Ascending aorta (tissue), 2 donors: Measurements from ENCODE around the gene KCNJ5. TPM values are rescaled to one million over a fixed set of nuclear protein-coding genes. Genes with fewer than 3 reads are reported as not detected.

Experiments used
- DNase-seq, 2 donors: peaks; one replicate each; pipeline ENCODE4 v3.0.0-alpha.2; 2019; ENCODE audit warnings: low spot score in 2 of 2
- H3K27ac ChIP-seq, 2 donors: fragments of 200-600 bp; sonication (generic); one replicate each; pipeline ENCODE4 v1.5.1; 2016 to 2017; ENCODE audit warnings: mild to moderate bottlenecking in 1 of 2
- H3K27me3 ChIP-seq: fragments of 200-600 bp; sonication (generic); one replicate; pipeline ENCODE4 v1.5.1; 2017
- H3K36me3 ChIP-seq, 2 donors: fragments of 200-600 bp; sonication (generic); one replicate each; pipeline ENCODE4 v1.5.1; 2016
- H3K4me1 ChIP-seq, 2 donors: fragments of 200-600 bp; sonication (generic); one replicate each; pipeline ENCODE4 v1.5.1; 2016 to 2017; ENCODE audit warnings: mild to moderate bottlenecking in 1 of 2
- H3K4me3 ChIP-seq, 2 donors: fragments of 200-600 bp; sonication (generic); one replicate each; pipeline ENCODE4 v1.5.1; 2016 to 2017; ENCODE audit warnings: mild to moderate bottlenecking in 1 of 2
- H3K9me3 ChIP-seq, 2 donors: fragments of 200-600 bp; sonication (generic); one replicate each; pipeline ENCODE4 v1.5.1; 2016
- CTCF ChIP-seq, 3 experiments: fragments of 200-600 bp in 2 of 3; fragments of 450-650 bp in 1 of 3; sonication (generic) in 2 of 3; IDR thresholded peaks; one replicate each; pipeline ENCODE4 v1.5.1; 2016 to 2019; ENCODE audit warnings: antibody characterized with exemption in 3 of 3, mild to moderate bottlenecking in 1 of 3, moderate library complexity in 1 of 3
- intact Hi-C: fragments of 100-400 bp; cut with DNase I; formaldehyde crosslinking; loops from one replicate; pipeline ENCODE4 v1.15.1; 2023
- total RNA-seq: library from RNA; depleted of rRNA; stranded (reverse); fragments of >200 nt; gene quantifications from one replicate; pipeline ENCODE4 v1.1.0, GENCODE V29; 2016

KCNJ5 gene
- total RNA-seq, 1 donor from 2014 or later: 0.53 TPM

GRCh38 chr11:128968916-128969315, 77.8 kb downstream of the KCNJ5 start:
- Histone ChIP-seq H3K4me3 (no peak overlapping the region), H3K27ac (no peak overlapping the region), H3K9me3 (no peaks in the 10 kb centered on the region), H3K36me3 (peaks cover 20 to 46% of the 10 kb centered on the region in 2 donors), H3K27me3 (no peaks in the 10 kb centered on the region), H3K4me1 (no peaks in the 10 kb centered on the region)
- DNase-seq: no peak
- intact Hi-C loops: no loop called here
- no peak for TF ChIP-seq CTCF (IDR thresholded peaks at IDR 0.05)

Other genes with a start within 250 kb of the KCNJ5 start
- 86.4 TPM for gene FLI1, start 197.3 kb upstream of the KCNJ5 start, total RNA-seq
- not detected for gene KCNJ1, start 24.1 kb upstream of the KCNJ5 start, total RNA-seq
- gene TP53AIP1, start 51.5 kb downstream of the KCNJ5 start, total RNA-seq: not detected